Stimulated activated CD4-positive, alpha-beta T cell treated with anti-CD3 and anti-CD28 coated beads, Interleukin-2, amount 100 ng/mL, for 48 hours (primary cell): ENCODE measurements around the gene KRTAP9-2.
"Not testable (repeated sequence)": the region's sequence is repeated elsewhere in the genome, so short reads cannot be mapped to it uniquely, and the experiment has no call there.

Experiments used
- DNase-seq, 2 donors: peaks; one replicate each; pipeline ENCODE4 v3.0.0-alpha.2; 2020

The KRTAP9-2 gene

DNA sequence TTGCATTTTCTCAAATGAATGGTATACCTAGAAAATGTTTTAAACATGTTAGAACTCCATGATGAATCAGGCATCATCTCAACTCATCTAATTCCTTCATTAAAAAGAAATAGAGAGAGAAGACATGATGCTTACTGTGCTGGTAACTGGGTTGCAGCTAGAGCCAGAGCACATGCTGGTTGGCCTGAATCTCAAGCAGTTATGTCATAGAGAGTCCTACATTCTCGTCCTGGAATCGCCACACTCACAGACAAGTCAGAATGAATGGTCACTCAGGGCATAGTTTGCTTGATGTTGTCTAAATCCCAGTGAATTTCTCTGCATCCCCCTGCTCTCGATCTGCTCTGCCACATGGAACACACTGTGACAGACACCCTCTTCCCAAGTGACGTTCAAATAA lies 10.7 kb downstream of the KRTAP9-2 start:
- DNase-seq = not testable (repeated sequence)

DNA sequence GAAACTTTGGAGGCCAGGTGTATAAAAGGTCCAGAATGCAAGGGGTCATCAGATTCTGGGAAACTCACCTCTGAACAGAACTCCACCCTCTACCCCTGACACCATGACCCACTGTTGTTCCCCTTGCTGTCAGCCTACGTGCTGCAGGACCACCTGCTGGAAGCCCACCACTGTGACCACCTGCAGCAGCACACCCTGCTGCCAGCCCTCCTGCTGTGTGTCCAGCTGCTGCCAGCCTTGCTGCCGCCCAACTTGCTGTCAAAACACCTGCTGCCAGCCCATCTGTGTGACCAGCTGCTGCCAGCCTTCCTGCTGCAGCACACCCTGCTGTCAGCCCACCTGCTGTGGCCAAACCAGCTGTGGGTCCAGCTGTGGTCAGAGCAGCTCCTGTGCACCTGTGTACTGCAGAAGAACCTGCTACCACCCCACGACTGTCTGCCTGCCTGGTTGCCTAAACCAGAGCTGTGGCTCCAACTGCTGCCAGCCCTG lies 11.5 kb downstream of the KRTAP9-2 start, which contains the start of gene KRTAP9-8:
KRTAP9-8 (plus strand) TSS at position 51 of the 489 bp plus-strand sequence; CDS start at position 104, 53 bp downstream.
- DNase-seq = not testable (repeated sequence)

- not testable (repeated sequence) for DNase-seq
Observed at GRCh38 chr17:41246995-41247787, 20.7 kb downstream of the KRTAP9-2 start.

DNA sequence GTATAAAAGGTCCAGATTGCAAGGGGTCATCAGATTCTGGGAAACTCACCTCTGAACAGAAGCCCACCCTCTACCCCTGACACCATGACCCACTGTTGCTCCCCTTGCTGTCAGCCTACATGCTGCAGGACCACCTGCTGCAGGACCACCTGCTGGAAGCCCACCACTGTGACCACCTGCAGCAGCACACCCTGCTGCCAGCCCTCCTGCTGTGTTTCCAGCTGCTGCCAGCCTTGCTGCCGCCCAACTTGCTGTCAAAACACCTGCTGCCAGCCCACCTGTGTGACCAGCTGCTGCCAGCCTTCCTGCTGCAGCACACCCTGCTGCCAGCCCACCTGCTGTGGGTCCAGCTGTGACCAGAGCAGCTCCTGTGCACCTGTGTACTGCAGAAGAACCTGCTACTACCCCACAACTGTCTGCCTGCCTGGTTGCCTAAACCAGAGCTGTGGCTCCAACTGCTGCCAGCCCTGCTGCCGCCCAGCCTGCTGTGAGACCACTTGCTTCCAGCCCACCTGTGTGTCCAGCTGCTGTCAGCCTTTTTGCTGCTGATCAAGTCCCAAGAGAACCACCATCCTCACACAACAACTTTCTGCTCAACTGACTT lies 23.3 kb downstream of the KRTAP9-2 start, which contains the start of gene KRTAP9-4:
KRTAP9-4 (plus strand) TSS at position 51 of the 604 bp plus-strand sequence; CDS start at position 85, 34 bp downstream.
- DNase-seq = not testable (repeated sequence)

GRCh38 chr17:41251261-41251660 lies 24.8 kb downstream of the KRTAP9-2 start:
- no peak for DNase-seq

DNA sequence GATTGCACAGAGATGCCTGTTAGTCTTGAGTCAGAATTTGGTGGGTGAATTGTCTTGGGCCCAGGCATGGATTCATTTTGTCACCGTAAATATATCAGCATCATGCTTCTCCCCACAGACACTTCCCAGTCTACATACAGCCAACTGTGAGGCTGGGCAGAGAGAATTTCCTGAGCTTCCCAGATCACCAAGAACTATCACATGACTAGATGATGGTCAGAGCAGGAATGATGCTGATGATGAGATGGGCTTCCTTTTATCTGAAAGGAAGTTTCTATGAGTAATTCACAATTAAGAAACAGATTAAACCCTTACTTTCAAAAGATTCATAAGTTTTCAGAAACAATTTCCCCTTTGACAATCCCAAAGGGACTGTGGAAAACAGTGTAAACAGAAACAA lies 28.4 kb downstream of the KRTAP9-2 start:
- DNase-seq = no peak

DNA sequence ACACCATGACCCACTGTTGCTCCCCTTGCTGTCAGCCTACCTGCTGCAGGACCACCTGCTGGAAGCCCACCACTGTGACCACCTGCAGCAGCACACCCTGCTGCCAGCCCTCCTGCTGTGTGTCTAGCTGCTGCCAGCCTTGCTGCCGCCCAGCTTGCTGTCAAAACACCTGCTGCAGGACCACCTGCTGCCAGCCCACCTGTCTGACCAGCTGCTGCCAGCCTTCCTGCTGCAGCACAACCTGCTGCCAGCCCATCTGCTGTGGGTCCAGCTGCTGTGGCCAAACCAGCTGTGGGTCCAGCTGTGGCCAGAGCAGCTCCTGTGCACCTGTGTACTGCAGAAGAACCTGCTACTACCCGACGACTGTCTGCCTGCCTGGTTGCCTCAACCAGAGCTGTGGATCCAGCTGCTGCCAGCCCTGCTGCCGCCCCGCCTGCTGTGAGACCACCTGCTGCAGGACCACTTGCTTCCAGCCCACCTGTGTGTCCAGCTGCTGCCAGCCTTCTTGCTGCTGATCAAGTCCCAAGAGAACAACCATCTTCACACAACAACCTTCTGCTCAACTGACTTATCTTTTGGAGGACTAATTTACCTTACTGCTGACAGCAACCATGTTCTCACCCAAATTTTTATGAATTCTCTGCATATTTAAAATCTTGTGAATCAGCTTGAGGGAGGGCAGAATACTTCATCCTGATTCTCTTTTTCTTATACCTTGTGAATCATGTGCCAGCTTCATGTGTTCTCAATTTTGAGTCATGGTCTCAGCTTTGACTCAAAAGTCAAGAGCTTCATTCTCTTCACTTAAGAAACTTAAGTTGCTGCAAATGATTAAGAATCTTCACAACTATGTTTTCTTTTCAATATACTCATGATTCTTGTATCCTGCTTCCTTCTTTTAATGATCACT lies 29.2 kb downstream of the KRTAP9-2 start, which contains the start of gene KRTAP9-9:
KRTAP9-9 (plus strand) TSS at position 4 of the 910 bp plus-strand sequence.
- DNase-seq = not testable (repeated sequence)

DNA sequence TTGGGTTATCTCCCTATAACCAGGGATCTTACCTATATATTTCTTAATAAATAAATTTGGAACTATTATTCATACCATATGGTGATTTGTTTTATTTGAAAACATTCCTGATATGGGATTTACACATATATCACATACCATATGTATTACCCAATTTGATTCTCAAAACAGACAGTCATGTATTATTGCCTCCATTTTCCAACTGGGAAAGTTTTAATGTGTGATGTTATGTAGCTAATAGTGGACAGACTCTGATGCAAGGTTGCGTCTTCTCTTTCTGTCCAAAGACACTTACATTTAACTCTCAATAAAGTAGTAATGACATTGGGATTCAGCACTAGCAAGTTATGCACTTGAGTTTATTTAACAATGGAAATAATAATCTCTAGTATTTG lies 29.8 kb downstream of the KRTAP9-2 start:
- DNase-seq = no peak

DNA sequence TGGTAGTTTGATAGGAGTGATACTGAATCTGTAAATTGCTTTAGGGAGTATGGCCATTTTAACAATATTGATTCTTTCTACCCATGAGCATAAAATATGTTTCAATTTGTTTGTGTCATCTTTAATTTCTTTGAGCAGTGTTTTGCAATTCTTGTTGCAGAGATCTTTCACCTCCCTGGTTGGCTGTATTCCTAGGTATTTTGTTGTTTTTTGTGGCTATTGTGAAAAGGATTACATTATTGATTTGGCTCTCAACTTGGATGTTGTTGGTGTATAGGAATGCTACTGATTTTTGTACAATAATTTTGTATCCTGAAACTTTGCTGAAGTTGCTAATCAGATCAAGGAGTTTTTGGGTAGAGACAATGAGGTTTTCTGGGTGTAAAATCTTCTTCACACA lies 32.0 kb downstream of the KRTAP9-2 start:
- DNase-seq = no peak

DNA sequence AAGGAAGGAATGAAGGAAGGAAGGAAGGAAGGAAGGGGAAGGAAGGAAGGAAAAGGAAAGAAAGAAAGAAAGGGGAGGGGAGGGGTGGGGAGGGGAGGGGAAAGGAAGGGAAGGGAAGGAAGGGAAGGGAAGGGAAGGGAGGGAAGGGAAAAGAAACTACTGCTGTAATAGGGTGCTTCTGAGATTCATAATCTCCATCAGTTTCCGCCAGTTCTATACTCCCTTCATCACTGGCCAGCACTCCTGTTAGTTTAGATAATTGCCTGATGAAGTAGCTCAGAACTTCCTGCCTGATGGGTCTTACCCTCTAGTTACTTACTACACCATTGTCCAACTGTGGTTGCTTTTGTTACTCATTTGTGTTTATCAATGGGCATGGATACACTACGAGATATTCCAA lies 36.8 kb downstream of the KRTAP9-2 start:
- DNase-seq = no peak

DNA sequence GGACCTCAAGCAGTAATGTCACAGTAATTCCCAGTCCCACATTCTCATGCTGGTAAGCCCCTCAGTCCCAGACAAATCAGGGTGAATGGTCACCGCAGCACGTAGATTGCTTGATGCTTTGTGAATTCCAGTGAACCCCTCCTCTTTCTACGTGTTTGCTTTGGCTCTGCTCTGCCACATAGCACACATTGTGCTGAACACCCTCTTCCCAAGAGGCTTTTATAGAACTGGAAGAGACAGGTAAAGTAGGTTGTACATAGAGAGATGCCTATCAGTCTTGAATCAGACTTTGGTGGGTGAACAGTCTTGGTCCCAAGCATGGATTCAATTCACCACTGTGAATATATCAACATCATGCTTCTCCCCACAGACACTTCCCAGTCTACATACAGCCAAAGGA lies 38.2 kb downstream of the KRTAP9-2 start:
- no peak for DNase-seq

DNA sequence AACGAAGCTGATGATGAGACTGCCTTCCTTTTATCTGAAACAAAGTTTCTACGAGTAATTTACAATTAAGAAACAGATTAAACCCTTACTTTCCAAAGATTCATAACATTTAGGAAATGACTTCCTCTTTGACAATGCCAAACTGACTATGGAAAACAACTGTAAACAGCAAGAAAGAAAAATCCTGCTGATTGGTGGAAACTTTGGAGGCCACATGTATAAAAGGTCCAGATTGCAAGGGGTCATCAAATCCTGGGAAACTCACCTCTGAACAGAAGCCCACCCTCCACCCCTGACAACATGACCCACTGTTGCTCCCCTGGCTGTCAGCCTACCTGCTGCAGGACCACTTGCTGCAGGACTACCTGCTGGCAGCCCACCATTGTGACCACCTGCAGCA lies 38.6 kb downstream of the KRTAP9-2 start, which contains the start of gene KRTAP9-6:
KRTAP9-6 (plus strand) TSS at position 301 of the 400 bp plus-strand sequence; CDS start at position 301, 0 bp downstream.
- no peak for DNase-seq

- DNase-seq = no peak
Observed at GRCh38 chr17:41267711-41268110, 41.3 kb downstream of the KRTAP9-2 start.

DNA sequence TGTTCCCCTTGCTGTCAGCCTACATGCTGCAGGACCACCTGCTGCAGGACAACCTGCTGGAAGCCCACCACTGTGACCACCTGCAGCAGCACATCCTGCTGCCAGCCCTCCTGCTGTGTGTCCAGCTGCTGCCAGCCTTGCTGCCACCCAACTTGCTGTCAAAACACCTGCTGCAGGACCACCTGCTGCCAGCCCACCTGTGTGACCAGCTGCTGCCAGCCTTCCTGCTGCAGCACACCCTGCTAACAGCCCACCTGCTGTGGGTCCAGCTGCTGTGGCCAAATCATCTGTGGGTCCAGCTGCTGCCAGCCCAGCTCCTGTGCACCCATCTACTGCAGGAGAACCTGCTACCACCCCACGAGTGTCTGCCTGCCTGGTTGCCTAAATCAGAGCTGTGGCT lies 44.9 kb downstream of the KRTAP9-2 start:
- DNase-seq = not testable (repeated sequence)

- no peak for DNase-seq
Observed at GRCh38 chr17:41271858-41272257, 45.4 kb downstream of the KRTAP9-2 start.

DNA sequence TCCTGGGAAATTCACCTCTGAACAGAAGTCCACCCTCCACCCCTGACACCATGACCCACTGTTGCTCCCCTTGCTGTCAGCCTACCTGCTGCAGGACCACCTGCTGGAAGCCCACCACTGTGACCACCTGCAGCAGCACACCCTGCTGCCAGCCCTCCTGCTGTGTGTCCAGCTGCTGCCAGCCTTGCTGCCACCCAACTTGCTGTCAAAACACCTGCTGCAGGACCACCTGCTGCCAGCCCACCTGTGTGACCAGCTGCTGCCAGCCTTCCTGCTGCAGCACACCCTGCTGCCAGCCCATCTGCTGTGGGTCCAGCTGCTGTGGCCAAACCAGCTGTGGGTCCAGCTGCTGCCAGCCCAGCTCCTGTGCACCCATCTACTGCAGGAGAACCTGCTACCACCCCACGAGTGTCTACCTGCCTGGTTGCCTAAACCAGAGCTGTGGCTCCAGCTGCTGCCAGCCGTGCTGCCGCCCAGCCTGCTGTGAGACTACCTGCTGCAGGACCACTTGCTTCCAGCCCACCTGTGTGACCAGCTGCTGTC lies 49.3 kb downstream of the KRTAP9-2 start, which contains the start of gene KRTAP9-7:
KRTAP9-7 (plus strand) TSS at position 51 of the 543 bp plus-strand sequence; CDS start at position 51, 0 bp downstream.
- DNase-seq = not testable (repeated sequence)
